HG02759 (cell line): ENCODE data around the gene RPS27.

Source experiments
- ATAC-seq: cut with Tn5 transposase; IDR thresholded peaks from one replicate; pipeline ENCODE4 v1.9.1; 2021; ENCODE audit warnings: mild to moderate bottlenecking, moderate library complexity; ENCODE audit not compliant: unreplicated experiment

RPS27 gene

GRCh38 chr1:153990468-153991150 is at the start of gene RPS27:
Gene RPS27, plus strand, starts transcription at chr1:153990762. Its CDS starts 35 bp downstream, at chr1:153990797.
- peak; percentile 72 for ATAC-seq

GRCh38 chr1:153941826-153942725 is 48.5 kb upstream of the RPS27 start:
- ATAC-seq, result no peak

GRCh38 chr1:153942766-153943549 is 47.6 kb upstream of the RPS27 start:
- ATAC-seq, result no peak

- ATAC-seq, result no peak
These were observed 46.3 kb upstream of the RPS27 start for GRCh38 chr1:153944005-153944826.

- no peak for ATAC-seq
These were observed 45.8 kb upstream of the RPS27 start for GRCh38 chr1:153944827-153945117.

GRCh38 chr1:153945131-153945794 is 45.3 kb upstream of the RPS27 start:
- ATAC-seq, result no peak

- peak; percentile 80 for ATAC-seq
These were observed 44.6 kb upstream of the RPS27 start for GRCh38 chr1:153945795-153946621.

- ATAC-seq, result peak; percentile 73
These were observed 43.8 kb upstream of the RPS27 start, which contains the start of gene DENND4B for GRCh38 chr1:153946622-153947241. Gene DENND4B, minus strand, starts transcription at chr1:153946718. Its CDS starts 2,344 bp downstream, at chr1:153944374.

GRCh38 chr1:153951183-153951582 is 39.4 kb upstream of the RPS27 start:
- ATAC-seq, result no peak

- no peak for ATAC-seq
These were observed 38.8 kb upstream of the RPS27 start for GRCh38 chr1:153951801-153952200.

GRCh38 chr1:153953859-153954365 is 36.6 kb upstream of the RPS27 start:
- no peak for ATAC-seq

- no peak for ATAC-seq
These were observed 35.7 kb upstream of the RPS27 start for GRCh38 chr1:153954826-153955225.

GRCh38 chr1:153956997-153957715 is 33.4 kb upstream of the RPS27 start:
- no peak for ATAC-seq

GRCh38 chr1:153957744-153958110 is 32.8 kb upstream of the RPS27 start:
- ATAC-seq, result peak; percentile 12

- peak; percentile 80 for ATAC-seq
These were observed 32.2 kb upstream of the RPS27 start, which contains the start of gene CRTC2 for GRCh38 chr1:153958111-153958960. Gene CRTC2, minus strand, starts transcription at chr1:153958612. Its CDS starts 115 bp downstream, at chr1:153958497.

GRCh38 chr1:153958961-153959260 is 31.7 kb upstream of the RPS27 start:
- no peak for ATAC-seq

- no peak for ATAC-seq
These were observed 31.1 kb upstream of the RPS27 start for GRCh38 chr1:153959454-153959853.
